HCT116 (cell line): Measurements from ENCODE around the gene MYADM. TPM values are rescaled to one million over a fixed set of nuclear protein-coding genes. Genes with fewer than 3 reads are reported as not detected.
"Not testable (repeated sequence)": the region's sequence is repeated elsewhere in the genome, so short reads cannot be mapped to it uniquely, and the experiment has no call there.

Source experiments
- ATAC-seq: fragments of 200-7000 bp; cut with Tn5 transposase; 2 replicates; pipeline ENCODE4 v1.9.1; 2020; ENCODE audit warnings: mild to moderate bottlenecking, moderate library complexity
- BruUV-seq: library from RNA; stranded (reverse); fragments of 400-500 nt; replicated peaks from 2 replicates; lab custom pipeline; 2021; lab: Mats Ljungman, UMichigan
- CTCF ChIA-PET: fragments of 300-600 bp; sonication (Branson Sonifier 250); formaldehyde crosslinking; loops from one replicate; lab custom pipeline; 2021; ENCODE audit warnings: antibody characterized with exemption; lab: Charles Lee
- POLR2A ChIA-PET: fragments of 300-600, 350-600 bp; sonication (Branson Sonifier 250); formaldehyde crosslinking; loops from one replicate; lab custom pipeline; 2021; ENCODE audit warnings: antibody characterized with exemption; lab: Charles Lee
- RAD21 ChIA-PET, 2 experiments: fragments of 300-600 bp; sonication (Branson Sonifier 250); formaldehyde crosslinking; loops; one replicate each; lab custom pipeline; 2023; ENCODE audit warnings: low total read pairs in 2 of 2; ENCODE audit not compliant: uncharacterized antibody in 2 of 2, unreplicated experiment in 2 of 2, low non-redundant PET in 1 of 2; lab: Charles Lee
- DNase-seq: peaks from one replicate; pipeline ENCODE4 v3.0.0-alpha.2; 2010; ENCODE audit warnings: low read depth, low spot score
- H2AFZ ChIP-seq: fragments of 200-600 bp; shearing (Covaris generic), sonication (generic); 2 replicates; pipeline ENCODE4 v1.6.1; 2017; ENCODE audit warnings: low read depth, mixed run types, mixed read lengths, antibody characterized with exemption, low read length; ENCODE audit not compliant: poor library complexity, severe bottlenecking
- H3K27ac ChIP-seq: 2 replicates; pipeline ENCODE4 v1.5.1; 2012; ENCODE audit warnings: low read depth, low read length
- H3K27me3 ChIP-seq: fragments of 200-600 bp; sonication (generic); 2 replicates; pipeline ENCODE4 v1.6.1; 2016; ENCODE audit warnings: mixed run types, low read length, mixed read lengths; ENCODE audit not compliant: insufficient read depth
- H3K36me3 ChIP-seq, 2 experiments: fragments of 200-500 bp in 1 of 2; fragments of 200-600 bp in 1 of 2; sonication (Bioruptor generic) in 1 of 2; sonication (generic) in 1 of 2; 2 replicates each; pipeline versions ENCODE4 v1.5.1 to v1.6.1; 2014 to 2016; ENCODE audit warnings: low read length in 2 of 2, inconsistent platforms in 1 of 2, mixed read lengths in 1 of 2, mixed run types in 1 of 2; ENCODE audit not compliant: insufficient read depth in 2 of 2, control insufficient read depth in 1 of 2
- H3K4me1 ChIP-seq, 2 experiments: fragments of 200-600 bp in 1 of 2; sonication (generic) in 1 of 2; 2 replicates each; pipeline versions ENCODE4 v1.5.1 to v1.6.1; 2012 to 2017; ENCODE audit warnings: low read length in 2 of 2, inconsistent platforms in 1 of 2, mild to moderate bottlenecking in 1 of 2, mixed read lengths in 1 of 2, mixed run types in 1 of 2, moderate library complexity in 1 of 2; ENCODE audit not compliant: insufficient read depth in 2 of 2, control insufficient read depth in 1 of 2
- H3K4me2 ChIP-seq: fragments of 200-600 bp; sonication (generic); 2 replicates; pipeline ENCODE4 v1.6.1; 2017; ENCODE audit warnings: mixed run types, low read length, mixed read lengths
- H3K4me3 ChIP-seq, 2 experiments: fragments of 200-600 bp in 1 of 2; sonication (generic) in 1 of 2; replicated peaks in 1 of 2; 2 replicates each; pipeline ENCODE4 v1.5.1; 2011 to 2016; ENCODE audit warnings: low read length in 2 of 2, control low read depth in 1 of 2, low read depth in 1 of 2, mild to moderate bottlenecking in 1 of 2, mixed read lengths in 1 of 2, mixed run types in 1 of 2
- H3K79me2 ChIP-seq: fragments of 200-600 bp; sonication (generic); 2 replicates; pipeline ENCODE4 v1.6.1; 2017; ENCODE audit warnings: mild to moderate bottlenecking, mixed run types, low read length, moderate library complexity, mixed read lengths; ENCODE audit not compliant: insufficient read depth
- H3K9ac ChIP-seq: fragments of 200-600 bp; sonication (generic); 2 replicates; pipeline ENCODE4 v1.6.1; 2016; ENCODE audit warnings: low read length, mixed read lengths
- H3K9me2 ChIP-seq: fragments of 200-600 bp; sonication (generic), shearing (Covaris generic); 2 replicates; pipeline ENCODE4 v1.6.1; 2017; ENCODE audit warnings: mixed run types, mild to moderate bottlenecking, moderate library complexity; ENCODE audit not compliant: insufficient read depth
- H3K9me3 ChIP-seq, 2 experiments: fragments of 200-500 bp in 1 of 2; fragments of 200-600 bp in 1 of 2; sonication (Bioruptor generic) in 1 of 2; sonication (generic) in 1 of 2; 2 replicates each; pipeline ENCODE4 v1.6.1; 2014 to 2017; ENCODE audit warnings: low read length in 2 of 2, mixed read lengths in 2 of 2, inconsistent platforms in 1 of 2, low read depth in 1 of 2, mild to moderate bottlenecking in 1 of 2, mixed run types in 1 of 2, moderate library complexity in 1 of 2; ENCODE audit not compliant: control insufficient read depth in 1 of 2, insufficient read depth in 1 of 2
- H4K20me1 ChIP-seq: fragments of 200-600 bp; sonication (generic), shearing (Covaris generic); 2 replicates; pipeline ENCODE4 v1.6.1; 2017; ENCODE audit warnings: mixed run types, mild to moderate bottlenecking, moderate library complexity; ENCODE audit not compliant: insufficient read depth
- ZNF274 ChIP-seq: fragments of 200-500 bp; sonication (Bioruptor generic); IDR thresholded peaks from 2 replicates; pipeline ENCODE4 v1.6.1; 2014; ENCODE audit warnings: mild to moderate bottlenecking, low read depth, low read length, inconsistent platforms
- intact Hi-C: fragments of 100-400 bp; cut with micrococcal nuclease; formaldehyde crosslinking; loops from 2 replicates; pipeline ENCODE4 v1.10.0; 2022
- total RNA-seq: library from RNA; stranded (reverse); gene quantifications from one replicate; pipeline ENCODE4 v1.2.1, GENCODE V29; 2021; ENCODE audit not compliant: unreplicated experiment
- TF ChIP-seq, protein P1 (sequence below): IDR thresholded peaks from 2 replicates; pipeline ENCODE4 v1.6.1; 2011; ENCODE audit warnings: mild to moderate bottlenecking, low read length, moderate library complexity; ENCODE audit not compliant: insufficient replicate concordance; ENCODE audit errors: extremely low read depth

The MYADM gene
- total RNA-seq, 1 experiment from 2014 or later: 79.6 TPM

DNA sequence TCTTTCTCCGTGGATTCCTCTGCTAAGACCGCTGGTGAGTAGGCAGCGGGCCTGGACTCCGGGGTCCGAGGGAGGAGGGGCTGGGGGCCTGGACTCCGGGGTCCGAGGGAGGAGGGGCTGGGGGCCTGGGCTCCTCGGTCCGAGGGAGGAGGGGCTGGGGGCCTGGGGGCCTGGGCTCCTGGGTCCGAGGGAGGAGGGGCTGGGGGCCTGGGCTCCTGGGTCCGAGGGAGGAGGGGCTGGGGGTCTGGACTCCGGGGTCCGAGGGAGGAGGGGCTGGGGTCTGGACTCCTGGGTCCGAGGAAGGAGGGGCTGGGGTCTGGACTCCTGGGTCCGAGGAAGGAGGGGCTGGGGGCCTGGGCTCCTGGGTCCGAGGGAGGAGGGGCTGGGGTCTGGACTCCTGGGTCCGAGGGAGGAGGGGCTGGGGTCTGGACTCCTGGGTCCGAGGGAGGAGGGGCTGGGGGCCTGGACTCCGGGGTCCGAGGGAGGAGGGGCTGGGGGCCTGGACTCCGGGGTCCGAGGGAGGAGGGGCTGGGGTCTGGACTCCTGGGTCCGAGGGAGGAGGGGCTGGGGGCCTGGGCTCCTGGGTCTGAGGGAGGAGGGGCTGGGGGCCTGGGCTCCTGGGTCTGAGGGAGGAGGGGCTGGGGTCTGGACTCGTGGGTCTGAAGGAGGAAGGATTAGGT, 2.3 kb downstream of the MYADM start:
- H3K27me3 ChIP-seq, BruUV-seq, DNase-seq, H3K9me3 ChIP-seq, POLR2A ChIA-PET, H3K9me2 ChIP-seq, H2AFZ ChIP-seq, CTCF ChIA-PET, H4K20me1 ChIP-seq, RAD21 ChIA-PET, ATAC-seq: not testable (repeated sequence)
- intact Hi-C loops: loop anchor here (5.0 kb wide), 1 partner anchor 112 kb away; no protein-coding TSS in a partner anchor
- Histone ChIP-seq H3K36me3 (peaks cover 15 to 19% of the 10 kb centered on the region in 2 experiments), H3K27ac (peak overlapping the region; percentile 80), H3K79me2 (peaks cover 41% of the 10 kb centered on the region), H3K9ac (peak overlapping the region; percentile 95), H3K4me1 (peaks cover 7 to 37% of the 10 kb centered on the region in 2 experiments), H3K4me3 (peak overlapping the region; percentile 66 to 78), H3K4me2 (peak overlapping the region; percentile 99)

DNA sequence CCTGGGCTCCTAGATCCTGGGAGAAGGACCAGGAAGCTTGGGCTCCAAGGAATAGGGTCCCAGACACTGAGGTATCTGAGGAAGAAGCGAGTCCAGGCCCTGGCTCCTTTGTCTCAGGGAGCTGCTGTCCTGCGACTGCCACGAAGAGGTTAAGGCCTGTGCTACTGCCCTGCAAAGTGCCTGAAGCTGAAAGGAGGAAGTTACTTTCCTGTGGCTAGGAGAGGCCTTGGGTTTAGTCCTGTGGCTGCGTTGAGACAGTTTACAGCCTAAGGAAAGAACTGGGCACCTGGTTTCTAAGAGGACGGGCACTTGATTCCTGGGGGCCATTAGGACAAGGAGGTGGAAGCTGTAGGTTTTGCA, 2.8 kb downstream of the MYADM start:
- H3K9me3 ChIP-seq: no peaks in the 10 kb centered on the region
- no peak for ATAC-seq
- intact Hi-C loops: no loop called here
- no peak overlapping the region for H3K4me3 ChIP-seq
- BruUV-seq: no TSS peak
- H3K27ac ChIP-seq: peak overlapping the region; percentile 38; the same call in 1 of the 2 replicates
- 0 out of 2 replicates have a peak overlapping the region, but pooled peaks have one; percentile 9 for H3K4me2 ChIP-seq
- TF ChIP-seq, protein P1, sequence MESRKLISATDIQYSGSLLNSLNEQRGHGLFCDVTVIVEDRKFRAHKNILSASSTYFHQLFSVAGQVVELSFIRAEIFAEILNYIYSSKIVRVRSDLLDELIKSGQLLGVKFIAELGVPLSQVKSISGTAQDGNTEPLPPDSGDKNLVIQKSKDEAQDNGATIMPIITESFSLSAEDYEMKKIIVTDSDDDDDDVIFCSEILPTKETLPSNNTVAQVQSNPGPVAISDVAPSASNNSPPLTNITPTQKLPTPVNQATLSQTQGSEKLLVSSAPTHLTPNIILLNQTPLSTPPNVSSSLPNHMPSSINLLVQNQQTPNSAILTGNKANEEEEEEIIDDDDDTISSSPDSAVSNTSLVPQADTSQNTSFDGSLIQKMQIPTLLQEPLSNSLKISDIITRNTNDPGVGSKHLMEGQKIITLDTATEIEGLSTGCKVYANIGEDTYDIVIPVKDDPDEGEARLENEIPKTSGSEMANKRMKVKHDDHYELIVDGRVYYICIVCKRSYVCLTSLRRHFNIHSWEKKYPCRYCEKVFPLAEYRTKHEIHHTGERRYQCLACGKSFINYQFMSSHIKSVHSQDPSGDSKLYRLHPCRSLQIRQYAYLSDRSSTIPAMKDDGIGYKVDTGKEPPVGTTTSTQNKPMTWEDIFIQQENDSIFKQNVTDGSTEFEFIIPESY: no peak
- no peak for TF ChIP-seq ZNF274
- H3K27me3 ChIP-seq: no peaks in the 10 kb centered on the region
- ChIA-PET RAD21 (no interaction called here), CTCF (no interaction called here), POLR2A (no interaction called here)
- H3K36me3 ChIP-seq: peaks cover 17 to 20% of the 10 kb centered on the region in 2 experiments
- peaks cover 4 to 32% of the 10 kb centered on the region in 2 experiments; a peak in 3 of 4 replicates for H3K4me1 ChIP-seq
- no peak overlapping the region for H2AFZ ChIP-seq
- DNase-seq: no peak
- H3K9ac ChIP-seq: no peak overlapping the region
- H4K20me1 ChIP-seq: no peaks in the 10 kb centered on the region
- no peaks in the 10 kb centered on the region for H3K9me2 ChIP-seq
- H3K79me2 ChIP-seq: peaks cover 41% of the 10 kb centered on the region
